Epithelial cell of prostate (primary cell): ENCODE data around the gene TAF1C.
"Not testable (repeated sequence)": the region's sequence is repeated elsewhere in the genome, so short reads cannot be mapped to it uniquely, and the experiment has no call there.

Experiments
- DNase-seq: peaks from one replicate; pipeline ENCODE4 v3.0.0-alpha.2; 2011; ENCODE audit warnings: low read depth, low spot score
- H3K27ac ChIP-seq: fragments of 450-650 bp; 2 replicates; pipeline ENCODE4 v1.5.1; 2017; ENCODE audit warnings: mild to moderate bottlenecking

Gene TAF1C, protein sequence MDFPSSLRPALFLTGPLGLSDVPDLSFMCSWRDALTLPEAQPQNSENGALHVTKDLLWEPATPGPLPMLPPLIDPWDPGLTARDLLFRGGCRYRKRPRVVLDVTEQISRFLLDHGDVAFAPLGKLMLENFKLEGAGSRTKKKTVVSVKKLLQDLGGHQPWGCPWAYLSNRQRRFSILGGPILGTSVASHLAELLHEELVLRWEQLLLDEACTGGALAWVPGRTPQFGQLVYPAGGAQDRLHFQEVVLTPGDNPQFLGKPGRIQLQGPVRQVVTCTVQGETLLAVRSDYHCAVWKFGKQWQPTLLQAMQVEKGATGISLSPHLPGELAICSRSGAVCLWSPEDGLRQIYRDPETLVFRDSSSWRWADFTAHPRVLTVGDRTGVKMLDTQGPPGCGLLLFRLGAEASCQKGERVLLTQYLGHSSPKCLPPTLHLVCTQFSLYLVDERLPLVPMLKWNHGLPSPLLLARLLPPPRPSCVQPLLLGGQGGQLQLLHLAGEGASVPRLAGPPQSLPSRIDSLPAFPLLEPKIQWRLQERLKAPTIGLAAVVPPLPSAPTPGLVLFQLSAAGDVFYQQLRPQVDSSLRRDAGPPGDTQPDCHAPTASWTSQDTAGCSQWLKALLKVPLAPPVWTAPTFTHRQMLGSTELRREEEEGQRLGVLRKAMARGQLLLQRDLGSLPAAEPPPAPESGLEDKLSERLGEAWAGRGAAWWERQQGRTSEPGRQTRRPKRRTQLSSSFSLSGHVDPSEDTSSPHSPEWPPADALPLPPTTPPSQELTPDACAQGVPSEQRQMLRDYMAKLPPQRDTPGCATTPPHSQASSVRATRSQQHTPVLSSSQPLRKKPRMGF

GRCh38 chr16:84186685-84187437 lies at the start of gene TAF1C:
TAF1C (minus strand) TSS chr16:84187057; CDS start chr16:84184988, 2,069 bp downstream.
- peak within 1 kb of the TSS; percentile 38 for H3K27ac ChIP-seq
- peak; percentile 71 for DNase-seq

- no peak for DNase-seq
These were observed 47.7 kb upstream of the TAF1C start for GRCh38 chr16:84234321-84235241.

GRCh38 chr16:84233748-84234147 lies 46.9 kb upstream of the TAF1C start:
- H3K27ac ChIP-seq = no peak overlapping the region
- no peak for DNase-seq

More at GRCh38 chr16:84234321-84235241, 47.7 kb upstream of the TAF1C start:
- H3K27ac ChIP-seq = no peak overlapping the region

DNA sequence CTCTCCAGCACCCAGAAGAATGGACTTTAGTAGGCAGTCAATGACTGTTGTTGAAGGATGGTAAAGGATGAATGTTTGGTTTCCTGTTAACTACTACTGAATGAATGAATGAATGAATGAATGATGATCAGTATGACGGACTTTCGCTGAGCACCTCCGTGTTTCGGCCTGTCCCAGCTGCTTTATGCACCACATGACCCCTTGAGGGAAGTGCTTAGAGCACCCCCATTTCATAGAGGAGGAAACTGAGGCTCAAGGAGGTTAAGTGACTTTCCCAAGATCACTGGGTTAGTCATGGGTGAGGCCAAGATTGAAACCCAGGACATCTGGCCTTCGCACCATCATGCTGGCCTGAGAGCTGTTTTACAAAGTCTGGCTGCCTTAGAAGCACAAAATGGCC lies 46.1 kb upstream of the TAF1C start:
- H3K27ac ChIP-seq = no peak overlapping the region
- no peak for DNase-seq

- DNase-seq = no peak
- no peak overlapping the region for H3K27ac ChIP-seq
These were observed 45.2 kb upstream of the TAF1C start for GRCh38 chr16:84232060-84232459.

- H3K27ac ChIP-seq = no peak overlapping the region
- no peak for DNase-seq
These were observed 42.6 kb upstream of the TAF1C start for GRCh38 chr16:84229471-84229870.

- DNase-seq = no peak
- no peak overlapping the region for H3K27ac ChIP-seq
These were observed 41.5 kb upstream of the TAF1C start for GRCh38 chr16:84228256-84228838.

DNA sequence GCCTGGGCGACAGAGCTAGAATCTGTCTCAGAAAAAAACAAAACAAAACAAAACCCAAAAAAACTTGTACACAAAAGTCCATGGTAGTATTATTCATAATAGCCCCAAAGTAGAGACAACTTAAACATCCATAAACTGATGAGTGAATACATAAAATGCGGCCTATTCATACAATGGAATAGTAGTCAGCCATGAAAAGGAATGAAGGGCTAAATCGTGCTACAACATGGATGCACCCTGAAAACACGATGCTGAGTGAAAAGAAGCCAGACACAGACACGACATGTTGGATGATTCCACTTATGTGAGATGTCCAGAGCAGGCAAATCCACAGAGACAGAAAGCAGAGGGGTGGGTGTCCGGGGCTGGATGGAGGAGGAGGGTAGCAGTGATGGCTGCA lies 40.7 kb upstream of the TAF1C start:
- DNase-seq = no peak
- H3K27ac ChIP-seq = no peak overlapping the region

- peak; percentile 16 for DNase-seq
- H3K27ac ChIP-seq = no peak overlapping the region
These were observed 39.2 kb upstream of the TAF1C start for GRCh38 chr16:84226026-84226425.

- H3K27ac ChIP-seq = no peak overlapping the region
- DNase-seq = no peak
These were observed 38.7 kb upstream of the TAF1C start for GRCh38 chr16:84225571-84225970.

GRCh38 chr16:84225126-84225525 lies 38.3 kb upstream of the TAF1C start:
- no peak for DNase-seq

GRCh38 chr16:84224554-84224953 lies 37.7 kb upstream of the TAF1C start:
- no peak for DNase-seq

More at GRCh38 chr16:84225126-84225525, 38.3 kb upstream of the TAF1C start:
- no peak overlapping the region for H3K27ac ChIP-seq

GRCh38 chr16:84223456-84223855 lies 36.6 kb upstream of the TAF1C start:
- H3K27ac ChIP-seq = no peak overlapping the region
- no peak for DNase-seq

More at GRCh38 chr16:84224554-84224953, 37.7 kb upstream of the TAF1C start:
- no peak overlapping the region for H3K27ac ChIP-seq

GRCh38 chr16:84220851-84221250 lies 34.0 kb upstream of the TAF1C start:
- H3K27ac ChIP-seq = no peak overlapping the region
- no peak for DNase-seq

GRCh38 chr16:84218956-84219355 lies 32.1 kb upstream of the TAF1C start:
- no peak for DNase-seq
- H3K27ac ChIP-seq = no peak overlapping the region

DNA sequence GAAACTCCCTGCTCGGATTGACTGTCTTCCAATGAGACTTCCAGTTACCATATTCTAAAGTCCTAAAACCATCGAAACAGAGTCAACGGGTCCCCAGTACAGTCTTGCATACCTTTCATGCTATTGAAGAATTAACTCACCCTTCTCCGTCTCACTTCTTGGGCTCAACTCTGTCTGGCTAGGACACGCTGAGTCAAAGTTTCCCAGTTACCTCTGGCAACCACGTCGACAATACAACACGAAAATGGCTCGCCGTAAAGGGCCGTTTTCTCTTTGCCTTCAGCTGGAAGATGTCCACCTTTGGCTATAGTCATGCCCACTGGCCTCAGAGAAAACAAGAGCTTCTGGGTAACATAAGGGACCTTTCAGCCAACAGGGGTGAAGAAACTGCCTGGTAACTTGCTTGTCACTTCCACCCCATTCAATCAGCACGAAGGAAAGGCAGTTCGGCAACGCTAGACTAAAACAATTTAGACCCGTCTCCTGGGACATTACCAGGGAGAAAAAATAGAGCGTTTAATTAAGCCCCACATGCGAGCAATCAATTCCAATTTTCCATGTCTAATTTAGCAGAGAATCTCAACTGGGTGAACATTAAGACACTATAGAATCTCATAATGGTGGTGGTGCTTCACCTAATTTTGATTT lies 31.4 kb upstream of the TAF1C start:
- DNase-seq = no peak

DNA sequence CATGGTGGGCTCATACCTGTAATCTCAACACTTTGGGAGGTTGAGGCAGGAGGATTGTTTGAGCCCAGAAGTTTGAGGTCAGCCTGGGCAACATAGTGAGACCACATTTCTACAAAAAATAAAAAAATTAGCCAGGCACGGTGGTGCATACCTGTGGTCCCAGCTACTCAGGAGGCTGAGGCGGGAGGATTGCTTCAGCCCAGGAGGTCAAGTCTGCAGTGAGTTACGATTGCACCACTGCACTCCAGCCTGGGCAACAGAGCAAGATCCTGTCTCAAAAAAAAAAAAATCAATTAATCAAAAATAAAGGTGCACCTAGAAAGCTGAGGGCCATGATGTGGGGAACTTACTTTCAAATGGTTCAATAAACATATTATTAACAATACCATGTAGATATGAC lies 29.3 kb upstream of the TAF1C start:
- DNase-seq, H3K27ac ChIP-seq: not testable (repeated sequence)

More for the DNA sequence above, 31.4 kb upstream of the TAF1C start:
- no peak overlapping the region for H3K27ac ChIP-seq

DNA sequence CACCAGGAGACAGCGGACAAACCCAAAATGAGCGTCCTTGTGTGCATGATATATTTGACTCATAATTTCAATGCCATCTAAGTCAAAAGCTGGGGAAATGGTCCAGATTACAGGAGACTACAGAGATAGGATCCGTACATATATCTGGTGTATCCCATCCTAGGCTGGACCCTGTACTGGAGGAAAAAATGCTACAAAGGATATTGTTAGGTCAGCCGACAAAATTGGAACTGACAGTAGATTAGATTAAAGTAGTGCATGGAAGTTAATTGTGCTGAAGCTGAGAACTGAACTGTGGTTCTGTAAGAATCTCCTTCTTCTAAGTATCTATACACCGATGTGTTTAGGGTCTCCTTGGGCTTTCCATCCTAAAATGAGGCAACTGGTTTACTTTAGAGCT lies 28.7 kb upstream of the TAF1C start:
- DNase-seq = no peak
- H3K27ac ChIP-seq = no peak overlapping the region
